Activated naive CD8-positive, alpha-beta T cell treated with anti-CD3 and anti-CD28 coated beads, Interleukin-2, amount 50 U/mL, for 16 hours (primary cell): Measurements from ENCODE around the gene CAT.

Source experiments
- DNase-seq: peaks from one replicate; pipeline ENCODE4 v3.0.0-alpha.2; 2020; ENCODE audit warnings: low read depth, low spot score

CAT gene

GRCh38 chr11:34425360-34425759, 13.4 kb upstream of the CAT start:
- DNase-seq = no peak

- DNase-seq = no peak
Measured at GRCh38 chr11:34425867-34426266, 12.9 kb upstream of the CAT start.

- DNase-seq = no peak
Measured at GRCh38 chr11:34426766-34427185, 12.0 kb upstream of the CAT start.

GRCh38 chr11:34427186-34427805, 11.4 kb upstream of the CAT start:
- DNase-seq = no peak

- no peak for DNase-seq
Measured at GRCh38 chr11:34431979-34432378, 6.8 kb upstream of the CAT start.

GRCh38 chr11:34432822-34433221, 5.9 kb upstream of the CAT start:
- no peak for DNase-seq

- no peak for DNase-seq
Measured at GRCh38 chr11:34433899-34434298, 4.8 kb upstream of the CAT start.

GRCh38 chr11:34437224-34438125, 1.3 kb upstream of the CAT start:
- DNase-seq = no peak

GRCh38 chr11:34439610-34440198, 970 bp downstream of the CAT start:
- DNase-seq = no peak

- no peak for DNase-seq
Measured at GRCh38 chr11:34441814-34442213, 3.1 kb downstream of the CAT start.

GRCh38 chr11:34443136-34443535, 4.4 kb downstream of the CAT start:
- no peak for DNase-seq

GRCh38 chr11:34444428-34444827, 5.7 kb downstream of the CAT start:
- no peak for DNase-seq

GRCh38 chr11:34445956-34446355, 7.2 kb downstream of the CAT start:
- no peak for DNase-seq

- no peak for DNase-seq
Measured at GRCh38 chr11:34446386-34446785, 7.7 kb downstream of the CAT start.

- DNase-seq = no peak
Measured at GRCh38 chr11:34447044-34447443, 8.3 kb downstream of the CAT start.

- DNase-seq = no peak
Measured at GRCh38 chr11:34448223-34448994, 9.7 kb downstream of the CAT start.

- no peak for DNase-seq
Measured at GRCh38 chr11:34449013-34449412, 10.3 kb downstream of the CAT start.

GRCh38 chr11:34451053-34451452, 12.3 kb downstream of the CAT start:
- no peak for DNase-seq

- no peak for DNase-seq
Measured at GRCh38 chr11:34454308-34455032, 15.7 kb downstream of the CAT start.

- DNase-seq = no peak
Measured at GRCh38 chr11:34457607-34458006, 18.9 kb downstream of the CAT start.

- no peak for DNase-seq
Measured at GRCh38 chr11:34458525-34458924, 19.8 kb downstream of the CAT start.
